ENCODE data around the gene KRTAP5-4. TPM values are rescaled to one million over a fixed set of nuclear protein-coding genes. Genes with fewer than 3 reads are reported as not detected.

The KRTAP5-4 gene
- total and polyA plus RNA-seq, 3 donors from 2014 or later, result not detected

DNA sequence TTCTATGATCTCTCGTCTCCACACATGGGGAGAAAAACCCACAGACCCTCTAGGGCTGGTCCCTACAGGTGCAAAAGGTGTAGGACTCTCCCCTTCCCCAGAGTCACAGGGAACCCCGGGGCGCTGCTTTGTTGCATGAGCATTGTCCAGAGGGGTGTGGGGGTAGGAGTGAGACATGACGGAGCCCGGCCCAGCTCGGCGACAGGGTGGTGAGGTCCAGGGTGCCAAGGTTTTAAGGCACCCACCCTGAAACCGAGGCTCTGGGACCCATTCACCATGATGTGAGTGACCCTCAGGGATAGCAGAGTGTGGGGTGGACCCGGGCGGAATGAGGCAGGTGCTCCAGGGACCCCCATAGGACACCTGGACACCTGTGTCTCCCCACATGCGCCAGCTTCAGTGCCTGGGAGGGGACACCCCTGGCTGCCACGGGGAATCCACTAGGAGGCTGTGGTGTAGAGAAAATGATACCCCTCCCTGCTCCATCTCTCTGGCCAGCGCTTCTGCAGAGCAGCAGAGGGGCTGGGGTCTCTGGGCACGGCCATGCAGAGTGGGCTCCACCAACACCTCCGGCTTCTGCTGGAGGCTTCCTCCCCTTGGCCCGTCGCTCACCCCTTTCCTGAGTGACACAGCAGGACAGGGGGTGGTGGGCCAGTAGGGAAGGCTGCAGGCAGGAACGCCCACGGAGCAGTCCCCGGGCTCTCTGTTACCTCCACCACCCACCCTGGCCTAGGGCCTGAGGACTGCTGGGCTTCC lies 22.8 kb upstream of the KRTAP5-4 start:
- no peaks in the 10 kb centered on the region for H3K27me3 ChIP-seq
- H3K36me3 ChIP-seq (ENCODE audit: low read depth, missing control alignments), result no peaks in the 10 kb centered on the region
- H3K4me1 ChIP-seq, result no peaks in the 10 kb centered on the region
- WGBS, 2 donors, result 87 to 88% methylated on average over 15 to 20 of the region's 20 CpGs
- TF ChIP-seq, protein P1, sequence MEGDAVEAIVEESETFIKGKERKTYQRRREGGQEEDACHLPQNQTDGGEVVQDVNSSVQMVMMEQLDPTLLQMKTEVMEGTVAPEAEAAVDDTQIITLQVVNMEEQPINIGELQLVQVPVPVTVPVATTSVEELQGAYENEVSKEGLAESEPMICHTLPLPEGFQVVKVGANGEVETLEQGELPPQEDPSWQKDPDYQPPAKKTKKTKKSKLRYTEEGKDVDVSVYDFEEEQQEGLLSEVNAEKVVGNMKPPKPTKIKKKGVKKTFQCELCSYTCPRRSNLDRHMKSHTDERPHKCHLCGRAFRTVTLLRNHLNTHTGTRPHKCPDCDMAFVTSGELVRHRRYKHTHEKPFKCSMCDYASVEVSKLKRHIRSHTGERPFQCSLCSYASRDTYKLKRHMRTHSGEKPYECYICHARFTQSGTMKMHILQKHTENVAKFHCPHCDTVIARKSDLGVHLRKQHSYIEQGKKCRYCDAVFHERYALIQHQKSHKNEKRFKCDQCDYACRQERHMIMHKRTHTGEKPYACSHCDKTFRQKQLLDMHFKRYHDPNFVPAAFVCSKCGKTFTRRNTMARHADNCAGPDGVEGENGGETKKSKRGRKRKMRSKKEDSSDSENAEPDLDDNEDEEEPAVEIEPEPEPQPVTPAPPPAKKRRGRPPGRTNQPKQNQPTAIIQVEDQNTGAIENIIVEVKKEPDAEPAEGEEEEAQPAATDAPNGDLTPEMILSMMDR (IDR thresholded peaks at IDR 0.05), result no peak
- no peak for TF ChIP-seq POLR2A (IDR thresholded peaks at IDR 0.05)
- intact Hi-C loops (cut with DNase I; ENCODE audit: low total_unique reads), result no loop called here
- no peak for DNase-seq
- no peak overlapping the region for H3K27ac ChIP-seq
- H3K4me3 ChIP-seq, result no peak overlapping the region
- H3K9me3 ChIP-seq, result no peaks in the 10 kb centered on the region

DNA sequence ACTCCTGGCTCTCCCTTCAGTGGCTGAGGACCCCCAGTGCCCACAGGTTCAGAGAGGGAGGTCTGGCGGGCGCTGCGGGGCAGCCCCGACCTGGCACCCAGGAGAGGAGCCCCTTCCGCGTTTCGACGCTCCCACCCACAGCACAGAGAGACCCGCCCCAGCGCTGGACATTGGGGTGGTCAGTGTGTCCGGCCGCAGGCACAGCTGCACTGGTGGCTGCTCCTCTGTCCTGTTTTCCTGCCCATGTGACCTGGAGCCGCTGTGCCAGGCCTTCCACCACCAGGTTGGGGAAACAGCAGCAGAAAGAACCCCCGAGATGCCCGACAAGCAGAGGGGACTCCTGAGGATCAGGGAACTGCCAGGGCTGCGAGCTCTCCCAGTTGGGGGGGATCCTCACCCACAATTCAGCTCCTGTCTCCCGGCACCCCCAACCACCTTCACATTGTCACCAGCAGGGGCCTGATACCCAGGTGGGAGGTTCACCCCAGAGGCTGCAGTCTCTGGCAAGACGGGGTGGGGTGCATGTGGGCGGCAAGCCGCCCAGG lies 21.3 kb upstream of the KRTAP5-4 start:
- Histone ChIP-seq H3K27ac (no peak overlapping the region), H3K27me3 (no peaks in the 10 kb centered on the region), H3K4me3 (no peak overlapping the region), H3K9me3 (no peaks in the 10 kb centered on the region), H3K36me3 (ENCODE audit: low read depth, missing control alignments) (no peaks in the 10 kb centered on the region), H3K4me1 (no peaks in the 10 kb centered on the region)
- intact Hi-C loops (cut with DNase I; ENCODE audit: low total_unique reads), result no loop called here
- DNase-seq, result no peak
- TF ChIP-seq, protein P1 (IDR thresholded peaks at IDR 0.05), result no peak
- TF ChIP-seq POLR2A (IDR thresholded peaks at IDR 0.05), result no peak
- 90 to 98% methylated on average over 8 to 19 of the region's 20 CpGs for WGBS, 2 donors

- intact Hi-C loops (cut with DNase I; ENCODE audit: low total_unique reads), result no loop called here
- no peaks in the 10 kb centered on the region for H3K9me3 ChIP-seq
- H3K27ac ChIP-seq, result no peak overlapping the region
- H3K4me3 ChIP-seq, result no peak overlapping the region
- H3K36me3 ChIP-seq (ENCODE audit: low read depth, missing control alignments), result no peaks in the 10 kb centered on the region
- TF ChIP-seq, protein P1 (IDR thresholded peaks at IDR 0.05), result no peak
- no peak for TF ChIP-seq POLR2A (IDR thresholded peaks at IDR 0.05)
- H3K27me3 ChIP-seq, result no peaks in the 10 kb centered on the region
- WGBS, 2 donors, result 55 to 69% methylated on average over 8 to 27 of the region's 29 CpGs
- no peak for DNase-seq
- no peaks in the 10 kb centered on the region for H3K4me1 ChIP-seq
Observed at GRCh38 chr11:1642288-1643145, 20.6 kb upstream of the KRTAP5-4 start.

DNA sequence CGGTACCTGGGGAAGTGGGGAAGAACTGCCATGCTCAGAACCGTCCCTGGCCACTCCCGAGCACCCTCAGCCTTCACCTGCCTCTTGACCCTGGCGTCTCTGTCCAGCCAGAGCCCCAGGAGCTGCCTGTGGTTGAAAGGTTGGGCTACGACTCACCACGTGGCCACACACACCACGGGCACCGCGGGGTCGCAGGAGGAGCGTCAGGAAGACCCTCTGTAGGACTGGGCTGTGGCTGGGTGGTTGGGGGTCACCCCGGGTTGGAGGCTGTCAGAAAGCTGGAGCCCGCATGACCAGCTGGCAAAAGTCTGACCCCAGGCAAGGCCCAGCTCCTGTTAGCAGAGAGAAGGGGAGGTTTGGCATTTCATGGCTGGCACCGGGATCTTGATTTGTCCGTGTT lies 19.2 kb upstream of the KRTAP5-4 start:
- no peak for TF ChIP-seq POLR2A (IDR thresholded peaks at IDR 0.05)
- TF ChIP-seq, protein P1 (IDR thresholded peaks at IDR 0.05), result no peak
- Histone ChIP-seq H3K4me1 (no peaks in the 10 kb centered on the region), H3K36me3 (ENCODE audit: low read depth, missing control alignments) (no peaks in the 10 kb centered on the region), H3K4me3 (no peak overlapping the region), H3K27me3 (no peaks in the 10 kb centered on the region), H3K9me3 (no peaks in the 10 kb centered on the region), H3K27ac (no peak overlapping the region)
- 82 to 90% methylated on average over 8 to 15 of the region's 15 CpGs for WGBS, 2 donors
- intact Hi-C loops (cut with DNase I; ENCODE audit: low total_unique reads), result no loop called here
- DNase-seq, result no peak

Data from testis (tissue), 3 donors.